A673 (cell line): ENCODE measurements around the gene FGD4. TPM values are rescaled to one million over a fixed set of nuclear protein-coding genes. Genes with fewer than 3 reads are reported as not detected.
"Not testable (repeated sequence)": the region's sequence is repeated elsewhere in the genome, so short reads cannot be mapped to it uniquely, and the experiment has no call there.

Experiments
- BruUV-seq: library from RNA; stranded (reverse); fragments of 400-500 nt; replicated peaks from 2 replicates; lab custom pipeline; 2021; lab: Mats Ljungman, UMichigan
- CTCF ChIA-PET: fragments of 300-600 bp; sonication (Branson Sonifier 250); formaldehyde crosslinking; loops from one replicate; lab custom pipeline; 2022; ENCODE audit warnings: antibody characterized with exemption; lab: Charles Lee
- POLR2A ChIA-PET: fragments of 300-600 bp; sonication (Branson Sonifier 250); formaldehyde crosslinking; loops from one replicate; lab custom pipeline; 2022; ENCODE audit warnings: antibody characterized with exemption; ENCODE audit not compliant: low non-redundant PET; lab: Charles Lee
- DNase-seq: peaks from one replicate; pipeline ENCODE4 v3.0.0-alpha.2; 2015; ENCODE audit warnings: low spot score
- H3K27ac ChIP-seq: fragments of 200-600 bp; sonication (generic); 2 replicates; pipeline ENCODE4 v1.5.1; 2016; ENCODE audit warnings: mixed run types, low read depth, mild to moderate bottlenecking, mixed read lengths, antibody characterized with exemption, low read length; ENCODE audit not compliant: poor library complexity, severe bottlenecking
- H3K27me3 ChIP-seq: fragments of 200-600 bp; sonication (generic); replicated peaks from 2 replicates; pipeline ENCODE4 v1.6.1; 2017; ENCODE audit warnings: mixed run types, low read depth, mild to moderate bottlenecking, mixed read lengths, antibody characterized with exemption, low read length; ENCODE audit not compliant: insufficient read depth, poor library complexity
- H3K36me3 ChIP-seq: fragments of 200-600 bp; sonication (generic); 2 replicates; pipeline ENCODE4 v1.6.1; 2016; ENCODE audit warnings: mixed run types, mild to moderate bottlenecking, mixed read lengths, antibody characterized with exemption, low read length; ENCODE audit not compliant: insufficient read depth, poor library complexity, severe bottlenecking
- H3K4me1 ChIP-seq: fragments of 200-600 bp; sonication (generic); 2 replicates; pipeline ENCODE4 v1.6.1; 2017; ENCODE audit warnings: mixed run types, mild to moderate bottlenecking, mixed read lengths, antibody characterized with exemption, low read length; ENCODE audit not compliant: insufficient read depth, poor library complexity, severe bottlenecking
- H3K4me3 ChIP-seq: fragments of 200-600 bp; sonication (generic); 2 replicates; pipeline ENCODE4 v1.5.1; 2016; ENCODE audit warnings: low read depth, mixed run types, mild to moderate bottlenecking, mixed read lengths, low read length; ENCODE audit not compliant: poor library complexity, severe bottlenecking
- H3K9me3 ChIP-seq: fragments of 200-600 bp; sonication (generic); 2 replicates; pipeline ENCODE4 v1.6.1; 2016; ENCODE audit warnings: mixed run types, low read depth, mild to moderate bottlenecking, mixed read lengths, antibody characterized with exemption, low read length; ENCODE audit not compliant: poor library complexity, severe bottlenecking
- EZH2 ChIP-seq: fragments of 200-600 bp; sonication (generic); IDR thresholded peaks from 2 replicates; pipeline ENCODE4 v1.6.1; 2017; ENCODE audit warnings: borderline replicate concordance, low read depth, mild to moderate bottlenecking, mixed read lengths, antibody characterized with exemption, low read length; ENCODE audit not compliant: poor library complexity, severe bottlenecking
- intact Hi-C: fragments of 100-400 bp; cut with micrococcal nuclease; formaldehyde crosslinking; loops from one replicate; pipeline ENCODE4 v1.10.0; 2022; ENCODE audit not compliant: unreplicated experiment
- total RNA-seq: library from RNA; stranded (reverse); gene quantifications from 2 replicates; pipeline ENCODE4 v1.2.3, GENCODE V29; 2021
- TF ChIP-seq, protein P1 (sequence below): fragments of 300-800, 200-600 bp; sonication (generic); conservative IDR thresholded peaks from 2 replicates; pipeline ENCODE4 v1.5.1; 2017; ENCODE audit warnings: low read depth, mild to moderate bottlenecking, antibody characterized with exemption, low read length, moderate library complexity, mixed read lengths

Gene FGD4
- total RNA-seq, 1 experiment from 2014 or later = 21.5 TPM

DNA sequence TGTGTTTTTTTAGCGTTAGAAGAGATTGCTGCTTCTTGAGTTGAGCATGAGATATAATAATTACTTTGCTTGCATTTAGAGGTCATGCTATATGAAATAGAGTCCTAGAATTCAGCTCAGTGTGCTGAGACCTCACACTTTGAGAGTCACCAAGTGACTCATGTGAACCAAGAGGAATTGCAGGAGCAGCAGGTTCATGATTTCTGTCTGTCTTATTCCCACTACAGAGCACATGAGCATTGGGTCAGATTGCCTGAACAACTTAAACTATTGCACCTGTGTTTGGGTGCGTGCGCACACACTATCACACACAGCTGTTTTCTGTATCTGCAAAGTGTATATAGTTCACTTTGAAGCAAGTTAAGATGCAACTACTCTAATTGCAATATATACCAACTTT, 109.3 kb downstream of the FGD4 start:
- H3K27ac ChIP-seq = no peak overlapping the region
- H3K4me1 ChIP-seq = peaks cover 32% of the 10 kb centered on the region
- H3K36me3 ChIP-seq = no peaks in the 10 kb centered on the region
- POLR2A ChIA-PET = no interaction called here
- no peaks in the 10 kb centered on the region for H3K9me3 ChIP-seq
- DNase-seq = no peak
- H3K27me3 ChIP-seq = no peaks in the 10 kb centered on the region
- H3K4me3 ChIP-seq = no peak overlapping the region
- CTCF ChIA-PET = no interaction called here
- no peak for TF ChIP-seq EZH2
- no TSS peak for BruUV-seq
- intact Hi-C loops = no loop called here

DNA sequence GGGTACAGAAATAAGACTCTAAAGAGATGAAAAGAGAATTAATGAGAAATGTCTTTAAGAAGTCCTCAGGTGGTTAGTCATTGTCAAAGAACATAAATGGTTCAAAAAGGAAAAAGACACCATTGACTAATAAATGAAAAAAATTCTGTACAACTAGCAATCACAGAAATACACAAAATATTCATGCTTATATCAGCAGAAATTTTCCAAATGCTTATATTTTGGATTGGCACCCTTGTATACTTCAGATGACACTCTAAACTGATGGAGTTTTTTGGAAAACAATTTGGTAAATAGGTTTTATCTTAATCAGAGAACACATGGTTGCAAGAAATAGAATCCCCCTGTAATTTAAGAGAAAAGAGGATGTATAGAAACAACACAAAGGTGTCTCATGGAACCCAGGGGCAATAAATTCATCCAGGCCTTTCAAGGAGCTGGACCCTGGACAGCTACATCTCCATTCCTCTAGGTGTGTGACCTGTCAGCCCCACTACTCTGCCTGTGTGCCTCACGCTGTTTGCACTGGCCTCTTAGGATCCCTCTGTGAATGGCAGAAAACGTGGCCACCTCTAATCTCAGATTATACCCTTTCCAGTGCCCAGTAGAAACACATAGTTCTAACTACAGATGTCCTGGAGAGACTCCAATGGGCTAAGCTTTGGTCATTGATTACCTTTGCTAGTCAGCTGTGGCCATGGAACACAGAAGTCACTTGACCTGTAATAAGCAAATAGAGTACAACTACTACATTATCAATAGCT, 110.2 kb downstream of the FGD4 start:
- Histone ChIP-seq H3K4me1 (peaks cover 24% of the 10 kb centered on the region), H3K4me3 (no peak overlapping the region), H3K27ac (no peak overlapping the region), H3K9me3 (no peaks in the 10 kb centered on the region), H3K27me3 (no peaks in the 10 kb centered on the region), H3K36me3 (no peaks in the 10 kb centered on the region)
- DNase-seq = no peak
- no TSS peak for BruUV-seq
- intact Hi-C loops = no loop called here
- ChIA-PET POLR2A (no interaction called here), CTCF (no interaction called here)
- no peak for TF ChIP-seq EZH2
- TF ChIP-seq, protein P1, sequence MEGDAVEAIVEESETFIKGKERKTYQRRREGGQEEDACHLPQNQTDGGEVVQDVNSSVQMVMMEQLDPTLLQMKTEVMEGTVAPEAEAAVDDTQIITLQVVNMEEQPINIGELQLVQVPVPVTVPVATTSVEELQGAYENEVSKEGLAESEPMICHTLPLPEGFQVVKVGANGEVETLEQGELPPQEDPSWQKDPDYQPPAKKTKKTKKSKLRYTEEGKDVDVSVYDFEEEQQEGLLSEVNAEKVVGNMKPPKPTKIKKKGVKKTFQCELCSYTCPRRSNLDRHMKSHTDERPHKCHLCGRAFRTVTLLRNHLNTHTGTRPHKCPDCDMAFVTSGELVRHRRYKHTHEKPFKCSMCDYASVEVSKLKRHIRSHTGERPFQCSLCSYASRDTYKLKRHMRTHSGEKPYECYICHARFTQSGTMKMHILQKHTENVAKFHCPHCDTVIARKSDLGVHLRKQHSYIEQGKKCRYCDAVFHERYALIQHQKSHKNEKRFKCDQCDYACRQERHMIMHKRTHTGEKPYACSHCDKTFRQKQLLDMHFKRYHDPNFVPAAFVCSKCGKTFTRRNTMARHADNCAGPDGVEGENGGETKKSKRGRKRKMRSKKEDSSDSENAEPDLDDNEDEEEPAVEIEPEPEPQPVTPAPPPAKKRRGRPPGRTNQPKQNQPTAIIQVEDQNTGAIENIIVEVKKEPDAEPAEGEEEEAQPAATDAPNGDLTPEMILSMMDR = no peak

GRCh38 chr12:32511976-32512375, 112.6 kb downstream of the FGD4 start:
- CTCF ChIA-PET = not testable (repeated sequence)

GRCh38 chr12:32512379-32512778, 113.0 kb downstream of the FGD4 start:
- ChIA-PET CTCF (interaction anchor here (0.5 kb wide), 1 partner anchor 12 kb away, joined by 5 read pairs; no protein-coding TSS in a partner anchor), POLR2A (no interaction called here)
- no TSS peak for BruUV-seq
- H3K27me3 ChIP-seq = no peaks in the 10 kb centered on the region
- TF ChIP-seq, protein P1 = no peak
- no peak for TF ChIP-seq EZH2
- H3K36me3 ChIP-seq = no peaks in the 10 kb centered on the region
- H3K27ac ChIP-seq = no peak overlapping the region
- H3K4me3 ChIP-seq = no peak overlapping the region
- no peaks in the 10 kb centered on the region for H3K9me3 ChIP-seq
- intact Hi-C loops = no loop called here
- peaks cover 15% of the 10 kb centered on the region for H3K4me1 ChIP-seq
- no peak for DNase-seq

More at GRCh38 chr12:32511976-32512375, 112.6 kb downstream of the FGD4 start:
- POLR2A ChIA-PET, H3K27ac ChIP-seq, H3K36me3 ChIP-seq, BruUV-seq, intact Hi-C loops, DNase-seq, H3K27me3 ChIP-seq, H3K9me3 ChIP-seq, H3K4me3 ChIP-seq: not testable (repeated sequence)
- H3K4me1 ChIP-seq = peaks cover 15% of the 10 kb centered on the region
